Islet of Langerhans (tissue), 1 donor: Measurements from ENCODE around the gene SEH1L.
"Not testable (repeated sequence)": the region's sequence is repeated elsewhere in the genome, so short reads cannot be mapped to it uniquely, and the experiment has no call there.

ENCODE experiments used
- FAIRE-seq: peaks from one replicate; lab custom pipeline; 2011; peaks lifted over from hg19 to GRCh38; lab: Jason Lieb, UNC

Gene SEH1L

GRCh38 chr18:12996661-12997292, 49.0 kb downstream of the SEH1L start:
- no peak for FAIRE-seq

- FAIRE-seq, result not testable (repeated sequence)
These were observed 49.5 kb downstream of the SEH1L start for GRCh38 chr18:12997330-12997729.

- no peak for FAIRE-seq
These were observed 50.7 kb downstream of the SEH1L start for GRCh38 chr18:12998332-12999060.

- no peak for FAIRE-seq
These were observed 55.7 kb downstream of the SEH1L start for GRCh38 chr18:13003466-13003896.

GRCh38 chr18:13004396-13004795, 56.6 kb downstream of the SEH1L start:
- FAIRE-seq, result no peak

- FAIRE-seq, result no peak
These were observed 57.5 kb downstream of the SEH1L start for GRCh38 chr18:13005289-13005688.

- FAIRE-seq, result no peak
These were observed 58.9 kb downstream of the SEH1L start for GRCh38 chr18:13006531-13007247.

- no peak for FAIRE-seq
These were observed 59.4 kb downstream of the SEH1L start for GRCh38 chr18:13007248-13007560.

GRCh38 chr18:13011719-13012118, 63.9 kb downstream of the SEH1L start:
- no peak for FAIRE-seq

GRCh38 chr18:13014232-13014631, 66.4 kb downstream of the SEH1L start:
- FAIRE-seq, result no peak

GRCh38 chr18:13014818-13015217, 67.0 kb downstream of the SEH1L start:
- no peak for FAIRE-seq

GRCh38 chr18:13017247-13017875, 69.5 kb downstream of the SEH1L start:
- FAIRE-seq, result no peak

GRCh38 chr18:13018374-13018773, 70.6 kb downstream of the SEH1L start:
- FAIRE-seq, result no peak

GRCh38 chr18:13019301-13019700, 71.5 kb downstream of the SEH1L start:
- no peak for FAIRE-seq

- no peak for FAIRE-seq
These were observed 74.8 kb downstream of the SEH1L start for GRCh38 chr18:13022644-13023043.

GRCh38 chr18:13025233-13025632, 77.4 kb downstream of the SEH1L start:
- FAIRE-seq, result no peak

GRCh38 chr18:13026583-13027270, 78.9 kb downstream of the SEH1L start:
- no peak for FAIRE-seq

GRCh38 chr18:13028869-13029268, 81.1 kb downstream of the SEH1L start:
- no peak for FAIRE-seq

- no peak for FAIRE-seq
These were observed 84.4 kb downstream of the SEH1L start for GRCh38 chr18:13032173-13032572.

- no peak for FAIRE-seq
These were observed 87.6 kb downstream of the SEH1L start for GRCh38 chr18:13035249-13035914.

- no peak for FAIRE-seq
These were observed 89.0 kb downstream of the SEH1L start for GRCh38 chr18:13036622-13037320.
